HG03280 (cell line): Measurements from ENCODE around the gene CXCL3.

Experiments used
- ATAC-seq: cut with Tn5 transposase; IDR thresholded peaks from one replicate; pipeline ENCODE4 v1.9.1; 2021; ENCODE audit warnings: mild to moderate bottlenecking, moderate library complexity; ENCODE audit not compliant: unreplicated experiment

Gene CXCL3

DNA sequence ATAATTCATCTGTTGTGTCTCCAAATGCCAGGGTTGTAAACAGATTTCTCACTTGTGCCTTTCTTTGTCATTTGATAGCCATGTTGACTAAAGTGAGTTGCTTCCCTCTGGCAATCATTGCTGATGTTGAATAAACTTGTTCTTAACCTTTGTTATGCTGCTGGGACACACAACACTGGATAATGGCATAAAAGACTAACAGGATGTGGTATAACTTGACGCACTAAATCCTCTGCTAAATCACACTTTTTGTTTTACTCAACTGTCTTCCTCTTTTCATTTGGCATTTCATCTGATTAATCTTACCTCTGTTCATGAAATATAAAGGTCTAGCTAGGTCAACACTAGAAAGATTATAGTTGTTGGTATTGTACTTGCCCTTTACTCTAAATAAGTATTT is 22.4 kb downstream of the CXCL3 start:
- no peak for ATAC-seq

- ATAC-seq = no peak
Measured at GRCh38 chr4:74015126-74015780, 23.2 kb downstream of the CXCL3 start.

DNA sequence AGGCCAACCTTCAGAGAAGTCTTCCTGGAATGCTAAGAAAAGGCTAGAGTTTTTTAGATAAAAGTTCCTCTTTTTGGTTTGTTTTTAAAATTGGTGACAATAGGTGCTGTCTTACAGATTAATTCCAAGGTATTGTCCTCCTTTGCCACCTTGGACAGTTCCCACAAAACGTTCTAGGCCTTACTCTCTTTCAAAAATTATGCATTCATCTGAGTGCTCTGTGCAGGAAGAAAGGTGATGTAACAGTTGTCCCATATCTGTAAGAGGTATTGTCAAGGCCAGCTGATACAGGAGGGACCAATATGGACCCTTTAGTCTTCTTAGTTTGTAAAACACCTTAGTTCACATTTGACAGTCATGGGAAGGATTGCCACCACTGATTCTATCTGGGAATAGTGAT is 24.2 kb downstream of the CXCL3 start:
- ATAC-seq = no peak

- no peak for ATAC-seq
Measured at GRCh38 chr4:74013264-74013663, 25.2 kb downstream of the CXCL3 start.

GRCh38 chr4:74012130-74012529 is 26.4 kb downstream of the CXCL3 start:
- ATAC-seq = no peak

DNA sequence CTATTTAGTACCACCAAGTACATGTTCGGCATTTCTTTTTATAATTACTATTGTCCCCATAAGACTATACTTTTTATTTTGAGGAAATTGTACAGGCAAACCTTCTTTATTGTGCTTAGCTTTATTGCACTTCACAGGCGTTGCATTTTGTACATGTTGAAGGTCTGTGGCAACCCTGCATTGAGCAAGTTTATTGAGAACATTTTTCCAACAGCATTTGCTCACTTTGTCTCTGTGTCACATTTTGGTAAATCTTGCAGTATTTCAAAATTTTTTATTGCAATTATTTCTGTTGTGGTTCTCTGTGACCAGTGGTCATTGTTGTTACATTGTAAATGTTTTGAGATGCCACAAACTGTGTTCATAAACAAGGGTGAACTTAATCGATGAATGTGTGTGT is 29.2 kb downstream of the CXCL3 start:
- ATAC-seq = no peak

DNA sequence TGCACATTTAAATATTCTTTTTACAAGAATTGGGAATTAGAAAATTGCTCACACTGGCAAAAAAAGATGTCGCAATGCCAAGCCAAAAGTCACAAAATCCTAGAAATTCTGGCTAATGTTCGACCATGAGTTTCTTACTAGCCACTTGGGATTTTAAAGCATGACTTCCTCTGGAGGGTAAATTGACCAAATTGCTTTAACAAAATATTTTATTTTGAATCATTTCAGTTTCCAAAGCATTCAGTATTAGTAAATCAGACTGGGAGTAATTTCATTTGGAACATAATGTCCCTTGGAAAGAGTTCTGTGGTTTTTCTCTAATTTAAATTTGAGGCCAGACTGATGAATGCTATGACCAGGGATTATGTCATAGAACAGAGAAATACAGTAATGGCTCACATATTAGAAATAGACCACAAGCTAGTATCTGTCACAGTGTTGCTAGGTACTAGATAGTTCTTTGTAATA is 32.4 kb downstream of the CXCL3 start:
- no peak for ATAC-seq

DNA sequence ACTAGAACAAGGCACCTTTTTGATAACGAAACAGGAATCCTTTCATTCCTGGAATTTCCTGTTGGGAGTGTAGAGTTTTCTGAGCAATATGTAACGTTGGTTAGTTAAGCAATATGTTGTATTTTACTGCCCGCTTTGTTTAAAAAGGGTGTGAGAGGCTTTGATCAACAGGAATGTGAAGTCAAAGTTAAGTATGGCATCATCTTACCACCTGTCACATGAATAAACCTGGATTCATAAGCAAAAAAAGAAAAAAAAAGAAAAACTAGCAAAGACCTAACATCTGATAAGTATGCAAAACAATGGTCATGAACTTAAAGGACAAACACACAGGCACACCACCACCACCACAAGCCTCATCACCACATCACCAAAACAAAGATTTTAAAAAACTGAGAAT is 33.0 kb downstream of the CXCL3 start:
- no peak for ATAC-seq

DNA sequence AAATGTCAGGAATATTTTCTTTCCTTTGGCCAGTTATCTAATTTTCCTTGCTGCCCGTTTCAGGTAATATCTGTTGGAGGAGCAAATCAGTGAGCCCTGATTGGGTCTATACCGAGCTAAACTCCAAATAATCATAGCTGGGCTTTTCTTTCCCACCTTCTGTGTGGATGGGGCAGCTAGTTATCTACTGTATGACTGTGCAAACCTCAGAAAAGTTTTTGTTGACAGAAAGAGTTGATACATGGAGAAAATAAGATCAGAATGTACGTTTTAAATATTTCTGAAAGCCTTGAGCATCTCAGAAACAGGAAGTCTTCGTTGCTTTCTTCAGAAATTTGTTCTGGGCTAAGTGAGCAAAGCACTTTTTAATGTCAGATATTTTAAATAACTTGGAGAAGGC is 33.8 kb downstream of the CXCL3 start:
- no peak for ATAC-seq

DNA sequence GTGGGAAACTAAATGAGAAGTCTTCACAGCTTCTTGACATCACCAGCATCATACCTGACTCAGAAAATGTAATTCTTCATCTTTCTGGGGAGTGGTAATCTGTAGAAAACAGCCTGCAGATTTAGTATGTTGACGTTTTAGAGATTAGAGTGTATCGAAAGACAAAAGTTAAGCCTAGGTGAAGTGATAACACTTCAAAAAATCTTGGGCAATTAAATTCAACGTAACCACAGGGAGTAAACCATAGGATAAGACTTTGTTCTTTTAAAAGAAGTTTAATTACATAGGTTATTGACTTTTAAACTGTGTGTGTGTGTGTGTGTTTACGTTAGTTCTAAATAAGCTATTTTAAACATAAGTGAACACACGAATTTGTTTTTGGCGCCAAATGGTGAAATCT is 38.2 kb downstream of the CXCL3 start:
- ATAC-seq = no peak

GRCh38 chr4:73998040-73999011 is 40.2 kb downstream of the CXCL3 start, which contains the start of gene CXCL5:
Gene CXCL5, minus strand, starts transcription at chr4:73998677. Its CDS starts 96 bp downstream, at chr4:73998581.
- ATAC-seq = no peak

DNA sequence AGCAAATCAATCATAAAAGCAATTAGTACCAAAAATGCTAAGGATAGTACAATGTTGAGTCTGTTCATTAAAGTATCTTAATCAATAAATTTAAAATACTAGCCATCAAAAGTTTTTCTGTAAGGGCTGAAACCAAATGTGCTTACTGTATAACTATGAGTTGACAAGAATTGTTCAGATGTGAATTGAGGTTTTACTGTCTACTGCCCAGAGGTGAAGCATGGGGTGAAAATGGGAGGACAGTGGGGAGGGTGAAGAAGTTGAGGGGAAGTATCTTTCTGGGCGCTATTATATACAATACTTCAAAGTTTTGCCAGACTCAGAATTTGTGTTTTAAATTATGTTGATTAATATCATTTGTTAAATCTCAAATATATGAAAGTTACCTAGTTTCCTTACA is 46.4 kb downstream of the CXCL3 start:
- ATAC-seq = no peak

GRCh38 chr4:73991742-73992000 is 46.8 kb downstream of the CXCL3 start:
- no peak for ATAC-seq

GRCh38 chr4:73990988-73991741 is 47.3 kb downstream of the CXCL3 start:
- no peak for ATAC-seq

GRCh38 chr4:73989928-73990327 is 48.6 kb downstream of the CXCL3 start:
- ATAC-seq = no peak

DNA sequence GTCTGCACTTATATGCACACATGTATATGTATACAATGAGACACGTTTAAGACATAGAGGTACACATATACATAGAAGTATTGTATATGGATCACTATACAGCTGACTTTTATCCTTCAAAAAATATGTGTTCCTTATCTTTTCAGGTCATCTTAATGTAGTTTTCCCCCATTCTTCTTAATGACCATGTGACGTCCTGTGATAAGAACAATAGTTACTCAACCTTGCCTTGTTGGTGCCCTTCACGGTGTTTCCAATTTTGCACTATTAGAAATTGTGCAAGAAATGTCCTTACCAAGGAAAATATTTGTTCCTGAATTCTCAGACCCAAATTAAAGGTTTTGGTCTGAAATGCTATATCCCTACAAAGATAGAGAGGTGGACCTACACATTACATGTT is 49.5 kb downstream of the CXCL3 start:
- ATAC-seq = no peak

DNA sequence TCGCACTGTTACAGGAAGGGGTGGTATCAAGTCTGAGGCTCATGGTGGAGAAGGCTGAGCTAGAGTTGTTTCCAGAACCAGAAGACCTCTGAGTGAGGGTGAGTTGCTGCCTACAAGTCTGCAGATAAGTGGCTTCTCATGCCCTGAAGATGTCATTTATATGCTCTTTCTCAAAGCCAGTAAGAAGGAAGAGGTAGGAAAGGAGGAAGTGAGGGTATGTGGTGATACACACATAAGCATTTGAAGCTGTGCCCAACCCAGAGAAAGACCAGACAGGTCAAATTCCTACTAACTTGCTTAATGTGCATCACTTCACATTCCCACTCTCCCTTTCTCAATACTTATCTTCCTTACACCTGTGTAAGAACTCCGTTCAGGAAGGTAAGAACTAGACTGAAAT is 50.4 kb downstream of the CXCL3 start, which contains the start of gene PPBP:
Gene PPBP, minus strand, starts transcription at position 130 of the 400 bp plus-strand sequence. Its CDS starts 87 bp downstream, at position 43.
- ATAC-seq = no peak
